GM23338 (cell line): Measurements from ENCODE around the gene KCTD1. TPM values are rescaled to one million over a fixed set of nuclear protein-coding genes. Genes with fewer than 3 reads are reported as not detected.

Experiments
- ATAC-seq: fragments of 200-7000 bp; cut with Tn5 transposase; 3 replicates; pipeline ENCODE4 v1.9.1; 2020
- DNase-seq: peaks from one replicate; pipeline ENCODE4 v3.0.0-alpha.2; 2015; ENCODE audit warnings: low spot score
- H2AFZ ChIP-seq: fragments of 200-600 bp; sonication (generic); 2 replicates; pipeline ENCODE4 v1.8.0; 2016; ENCODE audit warnings: antibody characterized with exemption, mild to moderate bottlenecking, moderate library complexity
- H3F3A ChIP-seq: fragments of 200-600 bp; sonication (generic); replicated peaks from 2 replicates; pipeline ENCODE4 v1.8.0; 2017; ENCODE audit warnings: antibody characterized with exemption, mixed run types, low read depth
- H3K27ac ChIP-seq: fragments of 200-600 bp; sonication (generic); 2 replicates; pipeline ENCODE4 v1.6.1; 2016; ENCODE audit warnings: low read depth
- H3K27me3 ChIP-seq: fragments of 200-600 bp; sonication (generic); 2 replicates; pipeline ENCODE4 v1.8.0; 2016; ENCODE audit warnings: mild to moderate bottlenecking, mixed run types, moderate library complexity; ENCODE audit not compliant: insufficient read depth
- H3K36me3 ChIP-seq: fragments of 200-600 bp; sonication (generic); 2 replicates; pipeline ENCODE4 v1.8.0; 2016; ENCODE audit warnings: mild to moderate bottlenecking; ENCODE audit not compliant: insufficient read depth
- H3K4me1 ChIP-seq: fragments of 200-600 bp; sonication (generic); 2 replicates; pipeline ENCODE4 v1.8.0; 2016; ENCODE audit warnings: mild to moderate bottlenecking, moderate library complexity; ENCODE audit not compliant: insufficient read depth
- H3K4me2 ChIP-seq: fragments of 200-600 bp; sonication (generic); 2 replicates; pipeline ENCODE4 v1.7.1; 2017; ENCODE audit warnings: mixed run types
- H3K4me3 ChIP-seq: fragments of 200-600 bp; sonication (generic); 2 replicates; pipeline ENCODE4 v1.6.1; 2016; ENCODE audit warnings: mixed run types
- H3K79me2 ChIP-seq: fragments of 200-600 bp; sonication (generic); replicated peaks from 2 replicates; pipeline ENCODE4 v1.8.0; 2017; ENCODE audit warnings: mild to moderate bottlenecking; ENCODE audit not compliant: insufficient read depth
- H3K9me2 ChIP-seq: fragments of 200-600 bp; sonication (generic); 2 replicates; pipeline ENCODE4 v1.8.0; 2017; ENCODE audit not compliant: insufficient read depth
- H4K20me1 ChIP-seq: fragments of 200-600 bp; sonication (generic); replicated peaks from 2 replicates; pipeline ENCODE4 v1.8.0; 2017; ENCODE audit warnings: mild to moderate bottlenecking; ENCODE audit not compliant: insufficient read depth
- H3K27ac Mint-ChIP-seq: 2 replicates; pipeline ENCODE4 v1.8.0; 2020; ENCODE audit warnings: inconsistent platforms, mild to moderate bottlenecking, moderate library complexity, mixed read lengths
- H3K27me3 Mint-ChIP-seq: 3 replicates; pipeline ENCODE4 v1.8.0; 2022; ENCODE audit warnings: low read depth, mild to moderate bottlenecking, moderate library complexity, mixed read lengths, inconsistent platforms; ENCODE audit not compliant: insufficient read depth, poor library complexity
- H3K36me3 Mint-ChIP-seq: 3 replicates; pipeline ENCODE4 v1.8.0; 2021; ENCODE audit warnings: low read depth, mild to moderate bottlenecking, inconsistent platforms, moderate library complexity, mixed read lengths
- H3K4me1 Mint-ChIP-seq: 3 replicates; pipeline ENCODE4 v1.8.0; 2020; ENCODE audit warnings: mild to moderate bottlenecking, inconsistent platforms, mixed read lengths
- H3K4me3 Mint-ChIP-seq: 3 replicates; pipeline ENCODE4 v1.8.0; 2021; ENCODE audit warnings: moderate library complexity, mild to moderate bottlenecking, inconsistent platforms, mixed read lengths
- H3K9me3 Mint-ChIP-seq: 3 replicates; pipeline ENCODE4 v1.8.0; 2020; ENCODE audit warnings: moderate library complexity, mild to moderate bottlenecking, inconsistent platforms, mixed read lengths
- CREB1 ChIP-seq: fragments of 250-450 bp; sonication (Bioruptor Pico); IDR thresholded peaks from 2 replicates; pipeline ENCODE4 v1.5.0; 2020; ENCODE audit warnings: low read depth, mild to moderate bottlenecking, moderate library complexity
- EZH2 ChIP-seq: fragments of 200-600 bp; sonication (generic); IDR thresholded peaks from one replicate; pipeline ENCODE4 v1.8.0; 2017; ENCODE audit warnings: antibody characterized with exemption, mild to moderate bottlenecking, low read depth; ENCODE audit not compliant: unreplicated experiment
- EZH2phosphoT487 ChIP-seq: fragments of 200-600 bp; sonication (generic); IDR thresholded peaks from one replicate; pipeline ENCODE4 v1.8.1; 2018; ENCODE audit warnings: antibody characterized with exemption; ENCODE audit not compliant: unreplicated experiment
- JUNB ChIP-seq: IDR thresholded peaks from one replicate; pipeline ENCODE4 v1.6.1; 2016; ENCODE audit warnings: antibody characterized with exemption; ENCODE audit not compliant: unreplicated experiment
- NANOG ChIP-seq: IDR thresholded peaks from 2 replicates; pipeline ENCODE4 v1.6.1; 2016; ENCODE audit warnings: antibody characterized with exemption, borderline replicate concordance
- POLR2AphosphoS5 ChIP-seq: IDR thresholded peaks from 2 replicates; pipeline ENCODE4 v1.6.1; 2016; ENCODE audit warnings: antibody characterized with exemption, low read depth
- ZNF114 ChIP-seq: fragments of 250-450 bp; sonication (Bioruptor Pico); IDR thresholded peaks from 2 replicates; pipeline ENCODE4 v1.5.0; 2020; ENCODE audit warnings: mild to moderate bottlenecking, moderate library complexity
- ZNF331 ChIP-seq: fragments of 250-450 bp; sonication (Bioruptor Pico); IDR thresholded peaks from 2 replicates; pipeline ENCODE4 v1.5.0; 2020; ENCODE audit warnings: low read depth, mild to moderate bottlenecking, moderate library complexity
- polyA plus RNA-seq: library from polyadenylated mRNA; unstranded; fragments of >200 nt; fragmentation: Nextera tagmentation; extraction: Ambion mirVana; gene quantifications from 2 replicates; pipeline ENCODE4 v1.2.1, GENCODE V29; 2016
- total RNA-seq: library from RNA; depleted of rRNA; stranded (reverse); fragments of >200 nt; shearing (Covaris generic); gene quantifications from 2 replicates; pipeline ENCODE4 v1.2.3, GENCODE V29; 2014
- TF ChIP-seq, protein P1 (sequence below), 2 experiments: fragments of 200-600 bp in 1 of 2; sonication (generic) in 1 of 2; conservative IDR thresholded peaks; 2 replicates each; pipeline versions ENCODE4 v1.5.1 to v1.6.1; 2016 to 2017; ENCODE audit warnings: antibody characterized with exemption in 2 of 2, low read depth in 2 of 2, mild to moderate bottlenecking in 2 of 2, moderate library complexity in 1 of 2
- TF ChIP-seq, protein P2 (sequence below): fragments of 250-450 bp; sonication (Bioruptor Pico); IDR thresholded peaks from 2 replicates; pipeline ENCODE4 v1.5.0; 2020; ENCODE audit warnings: mild to moderate bottlenecking, moderate library complexity
- TF ChIP-seq, protein P3 (sequence below): IDR thresholded peaks from one replicate; pipeline ENCODE4 v1.6.1; 2018; ENCODE audit warnings: antibody characterized with exemption; ENCODE audit not compliant: unreplicated experiment

The KCTD1 gene
- total and polyA plus RNA-seq, 2 experiments from 2014 or later = 7.1 to 20.5 TPM

DNA sequence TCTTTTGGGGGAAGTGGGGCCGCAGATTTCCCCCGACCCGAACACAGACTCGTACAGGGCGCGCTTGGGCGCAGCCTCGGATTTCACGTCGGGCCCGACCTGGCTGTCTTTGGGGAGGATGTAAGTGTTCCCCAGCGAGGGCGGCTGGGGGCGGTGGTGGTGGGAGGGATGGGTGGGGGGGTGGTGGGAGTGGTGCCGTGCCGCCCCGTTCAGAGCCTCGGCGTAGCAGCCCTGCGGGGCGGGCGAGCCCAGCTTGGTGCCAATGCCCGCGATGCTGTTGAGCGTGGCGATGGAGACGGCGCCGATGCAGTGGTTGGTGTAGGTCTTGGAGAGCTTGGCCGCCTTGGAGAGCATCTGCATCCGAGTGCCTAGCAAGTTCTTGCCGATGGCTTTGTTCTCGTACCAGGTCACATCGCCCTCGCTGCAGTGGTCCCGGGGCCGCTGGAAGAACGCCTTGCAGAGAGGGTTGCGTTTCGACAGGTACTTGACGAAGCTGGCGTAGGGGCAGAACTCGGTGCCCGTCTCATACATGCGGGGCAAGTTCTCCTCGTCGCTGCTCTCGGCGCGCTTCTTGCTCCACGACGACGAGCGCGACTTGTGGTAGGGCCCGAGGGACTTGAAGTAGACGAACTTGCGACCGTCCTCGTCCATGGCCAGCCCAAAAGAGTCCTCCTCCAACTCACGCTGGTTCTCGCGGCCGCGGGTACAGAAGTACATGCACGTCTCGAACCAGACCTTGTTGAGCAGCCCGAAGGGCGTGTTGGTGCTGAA lies 1.3 kb downstream of the KCTD1 start:
- ATAC-seq (peak; percentile 3), DNase-seq (peak; percentile 61)
- Histone ChIP-seq H3K9me2 (no peaks in the 10 kb centered on the region), H3K27me3 (peaks cover 78% of the 10 kb centered on the region), H3K36me3 (no peaks in the 10 kb centered on the region), H4K20me1 (peaks cover 17% of the 10 kb centered on the region; the same call in 1 of the 2 replicates), H3F3A (no peaks in the 10 kb centered on the region; the same call in 1 of the 2 replicates), H3K4me3 (peak overlapping the region; percentile 77), H3K4me2 (peak overlapping the region; percentile 89), H3K27ac (no peak overlapping the region), H3K79me2 (peaks cover 35% of the 10 kb centered on the region), H2AFZ (peak overlapping the region; percentile 93), H3K4me1 (peaks cover 32% of the 10 kb centered on the region)
- Mint-ChIP-seq H3K9me3 (no peaks in the 10 kb centered on the region; the same call in 2 of the 3 replicates), H3K4me1 (peaks cover 38% of the 10 kb centered on the region), H3K27me3 (peaks cover 51% of the 10 kb centered on the region), H3K4me3 (peak overlapping the region; percentile 80), H3K36me3 (0 out of 3 replicates have a peak, but pooled peaks cover 5% of the 10 kb centered on the region), H3K27ac (no peak overlapping the region)
- TF ChIP-seq EZH2phosphoT487 (no peak), ZNF114 (CRISPR knock-in tag) (no peak), JUNB (no peak), CREB1 (CRISPR knock-in tag) (no peak), POLR2AphosphoS5 (no peak), NANOG (no peak), ZNF331 (CRISPR knock-in tag) (no peak), EZH2 (no peak)
- TF ChIP-seq, protein P1, sequence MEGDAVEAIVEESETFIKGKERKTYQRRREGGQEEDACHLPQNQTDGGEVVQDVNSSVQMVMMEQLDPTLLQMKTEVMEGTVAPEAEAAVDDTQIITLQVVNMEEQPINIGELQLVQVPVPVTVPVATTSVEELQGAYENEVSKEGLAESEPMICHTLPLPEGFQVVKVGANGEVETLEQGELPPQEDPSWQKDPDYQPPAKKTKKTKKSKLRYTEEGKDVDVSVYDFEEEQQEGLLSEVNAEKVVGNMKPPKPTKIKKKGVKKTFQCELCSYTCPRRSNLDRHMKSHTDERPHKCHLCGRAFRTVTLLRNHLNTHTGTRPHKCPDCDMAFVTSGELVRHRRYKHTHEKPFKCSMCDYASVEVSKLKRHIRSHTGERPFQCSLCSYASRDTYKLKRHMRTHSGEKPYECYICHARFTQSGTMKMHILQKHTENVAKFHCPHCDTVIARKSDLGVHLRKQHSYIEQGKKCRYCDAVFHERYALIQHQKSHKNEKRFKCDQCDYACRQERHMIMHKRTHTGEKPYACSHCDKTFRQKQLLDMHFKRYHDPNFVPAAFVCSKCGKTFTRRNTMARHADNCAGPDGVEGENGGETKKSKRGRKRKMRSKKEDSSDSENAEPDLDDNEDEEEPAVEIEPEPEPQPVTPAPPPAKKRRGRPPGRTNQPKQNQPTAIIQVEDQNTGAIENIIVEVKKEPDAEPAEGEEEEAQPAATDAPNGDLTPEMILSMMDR (conservative IDR thresholded peaks at IDR 0.05; ENCODE audit: low read depth in 2 of 2) = no peak
- TF ChIP-seq, protein P2, sequence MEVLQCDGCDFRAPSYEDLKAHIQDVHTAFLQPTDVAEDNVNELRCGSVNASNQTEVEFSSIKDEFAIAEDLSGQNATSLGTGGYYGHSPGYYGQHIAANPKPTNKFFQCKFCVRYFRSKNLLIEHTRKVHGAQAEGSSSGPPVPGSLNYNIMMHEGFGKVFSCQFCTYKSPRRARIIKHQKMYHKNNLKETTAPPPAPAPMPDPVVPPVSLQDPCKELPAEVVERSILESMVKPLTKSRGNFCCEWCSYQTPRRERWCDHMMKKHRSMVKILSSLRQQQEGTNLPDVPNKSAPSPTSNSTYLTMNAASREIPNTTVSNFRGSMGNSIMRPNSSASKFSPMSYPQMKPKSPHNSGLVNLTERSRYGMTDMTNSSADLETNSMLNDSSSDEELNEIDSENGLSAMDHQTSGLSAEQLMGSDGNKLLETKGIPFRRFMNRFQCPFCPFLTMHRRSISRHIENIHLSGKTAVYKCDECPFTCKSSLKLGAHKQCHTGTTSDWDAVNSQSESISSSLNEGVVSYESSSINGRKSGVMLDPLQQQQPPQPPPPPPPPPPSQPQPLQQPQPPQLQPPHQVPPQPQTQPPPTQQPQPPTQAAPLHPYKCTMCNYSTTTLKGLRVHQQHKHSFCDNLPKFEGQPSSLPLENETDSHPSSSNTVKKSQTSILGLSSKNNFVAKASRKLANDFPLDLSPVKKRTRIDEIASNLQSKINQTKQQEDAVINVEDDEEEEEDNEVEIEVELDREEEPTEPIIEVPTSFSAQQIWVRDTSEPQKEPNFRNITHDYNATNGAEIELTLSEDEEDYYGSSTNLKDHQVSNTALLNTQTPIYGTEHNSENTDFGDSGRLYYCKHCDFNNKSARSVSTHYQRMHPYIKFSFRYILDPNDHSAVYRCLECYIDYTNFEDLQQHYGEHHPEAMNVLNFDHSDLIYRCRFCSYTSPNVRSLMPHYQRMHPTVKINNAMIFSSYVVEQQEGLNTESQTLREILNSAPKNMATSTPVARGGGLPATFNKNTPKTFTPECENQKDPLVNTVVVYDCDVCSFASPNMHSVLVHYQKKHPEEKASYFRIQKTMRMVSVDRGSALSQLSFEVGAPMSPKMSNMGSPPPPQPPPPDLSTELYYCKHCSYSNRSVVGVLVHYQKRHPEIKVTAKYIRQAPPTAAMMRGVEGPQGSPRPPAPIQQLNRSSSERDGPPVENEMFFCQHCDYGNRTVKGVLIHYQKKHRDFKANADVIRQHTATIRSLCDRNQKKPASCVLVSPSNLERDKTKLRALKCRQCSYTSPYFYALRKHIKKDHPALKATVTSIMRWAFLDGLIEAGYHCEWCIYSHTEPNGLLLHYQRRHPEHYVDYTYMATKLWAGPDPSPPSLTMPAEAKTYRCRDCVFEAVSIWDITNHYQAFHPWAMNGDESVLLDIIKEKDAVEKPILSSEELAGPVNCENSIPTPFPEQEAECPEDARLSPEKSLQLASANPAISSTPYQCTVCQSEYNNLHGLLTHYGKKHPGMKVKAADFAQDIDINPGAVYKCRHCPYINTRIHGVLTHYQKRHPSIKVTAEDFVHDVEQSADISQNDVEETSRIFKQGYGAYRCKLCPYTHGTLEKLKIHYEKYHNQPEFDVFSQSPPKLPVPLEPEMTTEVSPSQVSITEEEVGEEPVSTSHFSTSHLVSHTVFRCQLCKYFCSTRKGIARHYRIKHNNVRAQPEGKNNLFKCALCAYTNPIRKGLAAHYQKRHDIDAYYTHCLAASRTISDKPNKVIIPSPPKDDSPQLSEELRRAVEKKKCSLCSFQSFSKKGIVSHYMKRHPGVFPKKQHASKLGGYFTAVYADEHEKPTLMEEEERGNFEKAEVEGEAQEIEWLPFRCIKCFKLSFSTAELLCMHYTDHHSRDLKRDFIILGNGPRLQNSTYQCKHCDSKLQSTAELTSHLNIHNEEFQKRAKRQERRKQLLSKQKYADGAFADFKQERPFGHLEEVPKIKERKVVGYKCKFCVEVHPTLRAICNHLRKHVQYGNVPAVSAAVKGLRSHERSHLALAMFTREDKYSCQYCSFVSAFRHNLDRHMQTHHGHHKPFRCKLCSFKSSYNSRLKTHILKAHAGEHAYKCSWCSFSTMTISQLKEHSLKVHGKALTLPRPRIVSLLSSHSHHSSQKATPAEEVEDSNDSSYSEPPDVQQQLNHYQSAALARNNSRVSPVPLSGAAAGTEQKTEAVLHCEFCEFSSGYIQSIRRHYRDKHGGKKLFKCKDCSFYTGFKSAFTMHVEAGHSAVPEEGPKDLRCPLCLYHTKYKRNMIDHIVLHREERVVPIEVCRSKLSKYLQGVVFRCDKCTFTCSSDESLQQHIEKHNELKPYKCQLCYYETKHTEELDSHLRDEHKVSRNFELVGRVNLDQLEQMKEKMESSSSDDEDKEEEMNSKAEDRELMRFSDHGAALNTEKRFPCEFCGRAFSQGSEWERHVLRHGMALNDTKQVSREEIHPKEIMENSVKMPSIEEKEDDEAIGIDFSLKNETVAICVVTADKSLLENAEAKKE (CRISPR knock-in tag) = no peak
- TF ChIP-seq, protein P3, sequence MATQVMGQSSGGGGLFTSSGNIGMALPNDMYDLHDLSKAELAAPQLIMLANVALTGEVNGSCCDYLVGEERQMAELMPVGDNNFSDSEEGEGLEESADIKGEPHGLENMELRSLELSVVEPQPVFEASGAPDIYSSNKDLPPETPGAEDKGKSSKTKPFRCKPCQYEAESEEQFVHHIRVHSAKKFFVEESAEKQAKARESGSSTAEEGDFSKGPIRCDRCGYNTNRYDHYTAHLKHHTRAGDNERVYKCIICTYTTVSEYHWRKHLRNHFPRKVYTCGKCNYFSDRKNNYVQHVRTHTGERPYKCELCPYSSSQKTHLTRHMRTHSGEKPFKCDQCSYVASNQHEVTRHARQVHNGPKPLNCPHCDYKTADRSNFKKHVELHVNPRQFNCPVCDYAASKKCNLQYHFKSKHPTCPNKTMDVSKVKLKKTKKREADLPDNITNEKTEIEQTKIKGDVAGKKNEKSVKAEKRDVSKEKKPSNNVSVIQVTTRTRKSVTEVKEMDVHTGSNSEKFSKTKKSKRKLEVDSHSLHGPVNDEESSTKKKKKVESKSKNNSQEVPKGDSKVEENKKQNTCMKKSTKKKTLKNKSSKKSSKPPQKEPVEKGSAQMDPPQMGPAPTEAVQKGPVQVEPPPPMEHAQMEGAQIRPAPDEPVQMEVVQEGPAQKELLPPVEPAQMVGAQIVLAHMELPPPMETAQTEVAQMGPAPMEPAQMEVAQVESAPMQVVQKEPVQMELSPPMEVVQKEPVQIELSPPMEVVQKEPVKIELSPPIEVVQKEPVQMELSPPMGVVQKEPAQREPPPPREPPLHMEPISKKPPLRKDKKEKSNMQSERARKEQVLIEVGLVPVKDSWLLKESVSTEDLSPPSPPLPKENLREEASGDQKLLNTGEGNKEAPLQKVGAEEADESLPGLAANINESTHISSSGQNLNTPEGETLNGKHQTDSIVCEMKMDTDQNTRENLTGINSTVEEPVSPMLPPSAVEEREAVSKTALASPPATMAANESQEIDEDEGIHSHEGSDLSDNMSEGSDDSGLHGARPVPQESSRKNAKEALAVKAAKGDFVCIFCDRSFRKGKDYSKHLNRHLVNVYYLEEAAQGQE = no peak
